HepG2 (cell line): Measurements from ENCODE around the gene POLG2. TPM values are rescaled to one million over a fixed set of nuclear protein-coding genes. Genes with fewer than 3 reads are reported as not detected.
"Not testable (repeated sequence)": the region's sequence is repeated elsewhere in the genome, so short reads cannot be mapped to it uniquely, and the experiment has no call there.

Experiments
- ATAC-seq: fragments of 200-7000 bp; cut with Tn5 transposase; 3 replicates; pipeline ENCODE4 v1.9.1; 2020; ENCODE audit warnings: mild to moderate bottlenecking, moderate library complexity
- BruUV-seq: library from RNA; stranded (reverse); fragments of 400-500 nt; replicated peaks from 2 replicates; lab custom pipeline; 2021; lab: Mats Ljungman, UMichigan
- CTCF ChIA-PET: fragments of 300-600 bp; formaldehyde crosslinking; extraction: SDS; loops from one replicate; lab custom pipeline; 2021; ENCODE audit warnings: low total read pairs, inconsistent platforms, low intra/inter-chr PET ratio; lab: Yijun Ruan, JAX
- POLR2A ChIA-PET: fragments of 350-600 bp; sonication (Branson Sonifier 250); formaldehyde crosslinking; loops from one replicate; lab custom pipeline; 2020; ENCODE audit warnings: antibody characterized with exemption, inconsistent platforms; lab: Yijun Ruan, JAX
- DNase-seq: peaks from one replicate; pipeline ENCODE4 v3.0.0-alpha.2; 2015; ENCODE audit warnings: low spot score
- FAIRE-seq: peaks from 3 replicates; lab custom pipeline; 2011; peaks lifted over from hg19 to GRCh38; lab: Jason Lieb, UNC
- H2AFZ ChIP-seq: one replicate; pipeline ENCODE4 v1.6.1; 2011; ENCODE audit warnings: low read length, inconsistent platforms
- H3K27ac ChIP-seq: fragments of 300-600 bp; 3 replicates; pipeline ENCODE4 v1.8.0; 2011; ENCODE audit warnings: mixed run types, mild to moderate bottlenecking, mixed read lengths, low read length, inconsistent platforms; ENCODE audit not compliant: insufficient read depth; ENCODE audit errors: extremely low read length
- H3K27me3 ChIP-seq, 2 experiments: fragments of 200-600 bp in 1 of 2; 2 replicates in 1 of 2; 3 replicates in 1 of 2; pipeline versions ENCODE4 v1.6.0 to v1.8.0; 2011; ENCODE audit warnings: low read length in 2 of 2, mild to moderate bottlenecking in 2 of 2, moderate library complexity in 2 of 2, inconsistent platforms in 1 of 2; ENCODE audit not compliant: insufficient read depth in 2 of 2, control insufficient read depth in 1 of 2
- H3K36me3 ChIP-seq, 2 experiments: fragments of 200-600 bp in 1 of 2; replicated peaks in 1 of 2; 2 replicates in 1 of 2; 3 replicates in 1 of 2; pipeline versions ENCODE4 v1.5.1 to v1.8.0; 2011; ENCODE audit warnings: low read length in 2 of 2, inconsistent platforms in 1 of 2; ENCODE audit not compliant: insufficient read depth in 2 of 2, control insufficient read depth in 1 of 2
- H3K4me1 ChIP-seq: 2 replicates; pipeline ENCODE4 v1.5.1; 2012; ENCODE audit warnings: low read length, inconsistent platforms; ENCODE audit not compliant: insufficient read depth
- H3K4me2 ChIP-seq: 2 replicates; pipeline ENCODE4 v1.6.0; 2011; ENCODE audit warnings: low read depth, low read length, inconsistent platforms
- H3K4me3 ChIP-seq, 3 experiments: fragments of 200-600 bp in 1 of 3; sonication (generic), shearing (Covaris generic) in 1 of 3; replicated peaks in 1 of 3; 2 replicates each; pipeline ENCODE4 v1.5.1; 2011 to 2016; ENCODE audit warnings: low read length in 3 of 3, inconsistent platforms in 2 of 3, low read depth in 2 of 3, mild to moderate bottlenecking in 2 of 3, control low read depth in 1 of 3, mixed read lengths in 1 of 3; ENCODE audit not compliant: insufficient read depth in 1 of 3
- H3K79me2 ChIP-seq: one replicate; pipeline ENCODE4 v1.6.1; 2011; ENCODE audit warnings: low read length, inconsistent platforms; ENCODE audit not compliant: insufficient read depth
- H3K9ac ChIP-seq: 2 replicates; pipeline ENCODE4 v1.6.0; 2011; ENCODE audit warnings: mild to moderate bottlenecking, low read depth, low read length, inconsistent platforms; ENCODE audit not compliant: insufficient read depth
- H3K9me3 ChIP-seq: 2 replicates; pipeline ENCODE4 v1.5.1; 2012; ENCODE audit warnings: mild to moderate bottlenecking, low read length
- H4K20me1 ChIP-seq: 2 replicates; pipeline ENCODE4 v1.6.0; 2011; ENCODE audit warnings: inconsistent platforms, mild to moderate bottlenecking, low read length, moderate library complexity; ENCODE audit not compliant: insufficient read depth
- ERF ChIP-seq: IDR thresholded peaks from 2 replicates; pipeline ENCODE4 v1.6.1; 2018; ENCODE audit warnings: missing biosample characterization, missing genetic modification reagents
- GTF2F1 ChIP-seq: fragments of 150-350 bp; IDR thresholded peaks from 2 replicates; pipeline ENCODE4 v1.6.1; 2014; ENCODE audit warnings: low read length
- PAX8 ChIP-seq: sonication (generic); formaldehyde crosslinking; IDR thresholded peaks from 2 replicates; pipeline ENCODE4 v1.8.0; 2022; ENCODE audit warnings: mild to moderate bottlenecking, missing genetic modification reagents, borderline replicate concordance
- POGK ChIP-seq: sonication (generic); formaldehyde crosslinking; conservative IDR thresholded peaks from 2 replicates; pipeline ENCODE4 v1.8.0; 2022; ENCODE audit warnings: mild to moderate bottlenecking, moderate library complexity, missing genetic modification reagents
- RBFOX2 ChIP-seq: fragments of 200-400 bp; formaldehyde crosslinking; IDR thresholded peaks from 2 replicates; pipeline ENCODE4 v1.6.1; 2017; ENCODE audit warnings: low read depth, mild to moderate bottlenecking, low read length
- REST ChIP-seq, 2 experiments: IDR thresholded peaks; 2 replicates each; pipeline ENCODE4 v1.6.1; 2011 to 2012; ENCODE audit warnings: low read length in 2 of 2, borderline replicate concordance in 1 of 2, low read depth in 1 of 2, mild to moderate bottlenecking in 1 of 2, moderate library complexity in 1 of 2
- SAFB2 ChIP-seq: sonication (generic); formaldehyde crosslinking; IDR thresholded peaks from 2 replicates; pipeline ENCODE4 v1.5.1; 2020; ENCODE audit warnings: missing genetic modification reagents, low read depth, mild to moderate bottlenecking, borderline replicate concordance
- ZBTB25 ChIP-seq: IDR thresholded peaks from 2 replicates; pipeline ENCODE4 v1.6.1; 2018; ENCODE audit warnings: missing genetic modification reagents
- ZNF331 ChIP-seq: sonication (generic); formaldehyde crosslinking; IDR thresholded peaks from 2 replicates; pipeline ENCODE4 v1.4.0; 2020; ENCODE audit warnings: missing genetic modification reagents
- ZNF549 ChIP-seq: sonication (generic); formaldehyde crosslinking; IDR thresholded peaks from 2 replicates; pipeline ENCODE4 v1.5.0; 2020; ENCODE audit warnings: missing genetic modification reagents
- ZNF616 ChIP-seq: sonication (generic); formaldehyde crosslinking; IDR thresholded peaks from 2 replicates; pipeline ENCODE4 v1.5.0; 2020; ENCODE audit warnings: low read depth, mild to moderate bottlenecking, missing genetic modification reagents
- WGBS: methylation state at CpG from one replicate; pipeline ENCODE4 v1.1.6; 2017; ENCODE audit warnings: low lambda C conversion rate; 5-methylcytosine and 5-hydroxymethylcytosine counted together
- in situ Hi-C: cut with HindIII; loops from 2 replicates; pipeline ENCODE4 v1.10.0; 2017; ENCODE audit warnings: low pct_unique_long_range_greater_than_20kb; ENCODE audit not compliant: extremely low pct_ligation_motif_present
- intact Hi-C: fragments of 100-400 bp; cut with micrococcal nuclease; formaldehyde crosslinking; loops from one replicate; pipeline ENCODE4 v1.10.0; 2022; ENCODE audit not compliant: unreplicated experiment
- polyA plus RNA-seq, 8 experiments: library from polyadenylated mRNA; depleted of rRNA in 3 of 8; stranded (reverse) in 7 of 8; unstranded in 1 of 8; fragments of >200 nt; fragmentation: Illumina TruSeq in 4 of 8; extraction: Trizol in 4 of 8; gene quantifications; 2 replicates each; pipeline versions ENCODE4 v1.2.1 to v1.2.3, GENCODE V29; 2011 to 2016; ENCODE audit warnings: low read depth in 4 of 8, missing spikeins in 1 of 8, mixed read lengths in 1 of 8; ENCODE audit not compliant: insufficient read depth in 1 of 8
- total RNA-seq, 5 experiments: library from RNA; depleted of rRNA; stranded (reverse); fragments of >200 nt; fragmentation: Illumina TruSeq; extraction: Trizol; gene quantifications; 2 replicates each; pipeline ENCODE4 v1.2.3, GENCODE V29; 2016; ENCODE audit warnings: low read depth in 1 of 5

POLG2 gene
- total and polyA plus RNA-seq, 2 of the 13 experiments (the other 11 are each of a cell fraction or from before 2014, with no cell fraction given) = 21.1 to 25.5 TPM

- POLR2A ChIA-PET = no interaction called here
- Histone ChIP-seq H3K4me2 (no peak overlapping the region), H3K27ac (no peak overlapping the region), H3K9me3 (no peaks in the 10 kb centered on the region), H3K79me2 (no peaks in the 10 kb centered on the region), H3K9ac (no peak overlapping the region), H3K27me3 (peaks cover 0 to 6% of the 10 kb centered on the region in 2 experiments; a peak in 2 of 5 replicates)
- FAIRE-seq = no peak
- DNase-seq = no peak
- intact Hi-C loops = no loop called here
- no peak for ATAC-seq
- TF ChIP-seq RBFOX2 (no peak), ERF (CRISPR knock-in tag) (no peak), REST (IDR thresholded peaks at IDR 0.05; ENCODE audit: borderline replicate concordance in 1 of 2, low read depth in 1 of 2, low read length in 2 of 2) (no peak), ZNF616 (CRISPR knock-in tag) (no peak), ZNF331 (CRISPR knock-in tag) (no peak), PAX8 (CRISPR knock-in tag) (no peak), ZNF549 (CRISPR knock-in tag) (no peak), GTF2F1 (no peak), ZBTB25 (CRISPR knock-in tag) (no peak), SAFB2 (no peak), POGK (CRISPR knock-in tag) (no peak)
- TF ChIP-seq, all 625 proteins: peak for 0
- H2AFZ ChIP-seq = no peak overlapping the region
- H3K4me3 ChIP-seq = no peak overlapping the region
- no peaks in the 10 kb centered on the region for H3K4me1 ChIP-seq
- no TSS peak for BruUV-seq
- 58% methylated on average over 6 of the region's 6 CpGs for WGBS
- CTCF ChIA-PET = no interaction called here
- no peaks in the 10 kb centered on the region for H3K36me3 ChIP-seq
- H4K20me1 ChIP-seq = no peaks in the 10 kb centered on the region
- in situ Hi-C loops = no loop called here
Observed at GRCh38 chr17:64431534-64431933, 65.3 kb downstream of the POLG2 start.

GRCh38 chr17:64430036-64430435, 66.8 kb downstream of the POLG2 start:
- H3K36me3 ChIP-seq, H3K79me2 ChIP-seq, FAIRE-seq, DNase-seq, intact Hi-C loops, in situ Hi-C loops, H4K20me1 ChIP-seq, H3K4me1 ChIP-seq, H3K9ac ChIP-seq, ATAC-seq, CTCF ChIA-PET, H3K4me3 ChIP-seq, H3K4me2 ChIP-seq, H3K27me3 ChIP-seq, H2AFZ ChIP-seq, H3K9me3 ChIP-seq, H3K27ac ChIP-seq, BruUV-seq: not testable (repeated sequence)
- WGBS = 10% methylated on average over 2 of the region's 2 CpGs
- POLR2A ChIA-PET = interaction anchor here (1.0 kb wide), 1 partner anchor 25 kb away, joined by 3 read pairs; no protein-coding TSS in a partner anchor
